GM13976 (cell line): ENCODE data around the gene GSN.

Experiments
- DNase-seq: peaks from one replicate; pipeline ENCODE4 v3.0.0; 2012; ENCODE audit warnings: low spot score
- CTCF ChIP-seq: IDR thresholded peaks from 2 replicates; pipeline ENCODE4 v1.5.1; 2012; ENCODE audit warnings: borderline replicate concordance, mild to moderate bottlenecking; ENCODE audit not compliant: insufficient read depth; ENCODE audit errors: extremely low read depth, missing control alignments, control extremely low read depth
- in situ Hi-C: fragments of 300-500 bp; cut with MboI; formaldehyde crosslinking; loops from one replicate; pipeline ENCODE4 v1.12.0; 2022; ENCODE audit warnings: low sequenced_read_pairs, mixed read lengths, inconsistent platforms; ENCODE audit not compliant: unreplicated experiment

The GSN gene

DNA sequence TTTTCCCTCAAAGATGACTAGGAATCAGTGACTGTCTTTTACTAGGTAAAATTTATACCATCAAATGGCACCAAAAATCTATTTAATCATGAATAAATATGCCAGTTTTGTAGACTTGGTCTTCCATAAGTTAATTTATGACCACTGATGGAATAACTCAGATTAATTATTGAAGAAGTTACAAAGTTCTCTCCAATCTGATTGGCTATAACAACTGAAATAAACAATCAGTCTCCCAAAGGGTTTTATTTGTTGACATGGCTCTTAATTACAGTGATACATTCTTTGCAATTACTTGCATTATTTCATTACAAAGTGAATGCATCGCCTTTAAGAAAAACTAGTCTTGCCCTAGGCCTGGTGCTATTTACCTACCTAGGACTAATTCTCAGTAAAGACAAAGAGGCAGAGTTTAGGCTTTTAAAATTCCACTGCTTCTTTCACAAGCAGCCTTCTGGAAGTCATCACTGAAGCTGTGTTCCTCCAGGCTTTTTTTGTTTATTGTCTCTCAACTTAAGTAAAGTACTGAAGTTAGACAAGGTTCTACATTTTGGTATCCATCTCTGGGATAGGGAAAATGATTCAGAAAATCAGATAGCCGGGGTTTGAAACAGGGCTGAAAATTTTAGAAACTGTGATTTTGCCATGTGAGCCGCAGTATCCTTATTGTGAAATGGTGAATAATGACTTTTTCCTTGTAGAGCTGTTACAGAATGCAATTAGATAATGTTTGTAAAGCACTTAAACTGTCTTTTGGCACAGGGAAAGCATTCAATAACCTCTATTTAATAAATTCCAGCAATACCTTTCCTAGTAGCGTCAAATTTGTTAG lies 99.6 kb downstream of the GSN start:
- no peak for TF ChIP-seq CTCF
- in situ Hi-C loops: no loop called here
- no peak for DNase-seq

DNA sequence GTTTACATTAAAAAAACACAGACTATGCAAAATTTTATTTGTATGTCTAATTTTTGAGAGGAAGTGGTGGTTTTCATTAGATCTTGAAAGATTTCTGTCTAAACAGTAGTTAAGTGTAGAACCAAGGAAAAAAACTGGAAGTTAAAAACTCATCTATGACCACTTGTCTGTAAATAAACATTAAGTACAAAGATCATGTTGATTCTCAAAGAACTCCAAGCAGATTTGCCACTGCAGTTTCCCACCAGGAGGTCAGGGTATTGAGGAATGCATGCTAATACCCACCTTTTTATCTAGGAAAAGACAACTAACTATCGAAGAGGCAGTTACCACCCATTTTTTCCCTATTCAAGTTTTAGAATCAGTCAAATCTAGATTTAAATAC lies 100.2 kb downstream of the GSN start:
- in situ Hi-C loops: no loop called here
- no peak for TF ChIP-seq CTCF
- no peak for DNase-seq

- no peak for TF ChIP-seq CTCF
- DNase-seq: no peak
- in situ Hi-C loops: no loop called here
These were observed 100.8 kb downstream of the GSN start for GRCh38 chr9:121368745-121369144.

DNA sequence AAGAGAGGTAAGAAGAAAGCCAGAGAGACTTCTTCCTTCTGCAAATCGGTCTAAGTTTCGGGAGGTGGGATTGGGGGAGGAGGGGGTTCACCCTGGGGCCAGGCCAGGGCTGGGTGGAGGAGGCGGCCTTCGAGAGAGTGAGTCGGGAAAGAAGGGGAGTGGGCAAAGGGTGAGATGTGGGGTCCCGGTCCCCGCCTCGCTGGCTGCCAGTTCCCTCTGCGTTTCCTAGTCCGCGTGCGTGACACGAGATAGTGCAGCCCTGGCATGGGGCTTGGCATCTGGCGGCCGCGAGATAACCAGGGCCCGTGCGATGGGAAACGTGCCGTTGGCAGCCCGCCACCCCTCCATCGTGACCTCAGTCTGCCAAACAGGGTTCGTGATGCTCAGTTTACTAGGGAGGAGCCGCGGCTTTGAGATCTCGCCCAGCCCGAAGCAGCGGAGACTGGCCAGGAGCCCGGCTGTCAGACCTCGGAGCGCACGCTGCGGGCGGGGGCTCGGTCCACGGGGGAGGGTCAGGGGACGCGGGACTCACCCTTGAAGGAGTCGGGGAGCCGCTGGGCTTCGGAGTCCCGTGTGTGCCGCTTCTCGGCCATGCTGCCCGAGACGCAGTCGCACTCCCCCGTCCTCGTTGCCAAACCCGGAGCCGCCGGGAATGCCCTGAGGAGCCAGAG lies 101.8 kb downstream of the GSN start, which contains the start of gene STOM:
Gene STOM (minus strand): TSS at position 656 of the 671 bp plus-strand sequence. CDS start 63 bp downstream, at position 593.
- TF ChIP-seq CTCF: no peak
- DNase-seq: no peak
- in situ Hi-C loops: loop anchor here (10.0 kb wide), 1 partner anchor 45 kb away; no protein-coding TSS in a partner anchor

DNA sequence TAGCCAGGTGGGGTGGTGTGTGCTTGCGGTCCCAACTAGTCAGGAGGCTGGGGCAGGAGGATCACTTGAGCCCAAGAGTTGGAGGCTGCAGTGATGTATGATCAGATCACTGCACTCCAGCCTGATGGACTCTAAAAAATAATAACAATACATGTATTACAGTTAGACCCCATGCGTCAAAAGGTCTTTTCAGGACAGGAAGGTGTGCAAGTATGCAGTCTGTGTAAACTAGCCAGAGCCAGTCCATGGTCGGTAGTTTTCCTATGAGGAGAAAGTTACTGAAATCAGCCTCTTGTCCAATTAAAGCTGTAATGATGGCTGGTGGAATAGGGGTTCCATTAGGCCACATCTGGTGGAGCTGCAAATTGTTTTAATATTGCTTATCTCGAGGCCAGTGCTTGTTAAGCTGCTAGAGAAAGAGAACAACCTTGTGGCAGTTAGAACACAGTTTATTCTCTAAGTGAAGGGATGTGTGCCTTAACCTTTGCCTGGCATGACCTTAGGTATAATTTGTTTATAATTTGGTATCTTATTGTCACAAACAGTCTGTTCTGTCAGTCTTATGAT lies 103.6 kb downstream of the GSN start:
- TF ChIP-seq CTCF: no peak
- no peak for DNase-seq
- in situ Hi-C loops: loop anchor here (10.0 kb wide), 1 partner anchor 47 kb away; no protein-coding TSS in a partner anchor

DNA sequence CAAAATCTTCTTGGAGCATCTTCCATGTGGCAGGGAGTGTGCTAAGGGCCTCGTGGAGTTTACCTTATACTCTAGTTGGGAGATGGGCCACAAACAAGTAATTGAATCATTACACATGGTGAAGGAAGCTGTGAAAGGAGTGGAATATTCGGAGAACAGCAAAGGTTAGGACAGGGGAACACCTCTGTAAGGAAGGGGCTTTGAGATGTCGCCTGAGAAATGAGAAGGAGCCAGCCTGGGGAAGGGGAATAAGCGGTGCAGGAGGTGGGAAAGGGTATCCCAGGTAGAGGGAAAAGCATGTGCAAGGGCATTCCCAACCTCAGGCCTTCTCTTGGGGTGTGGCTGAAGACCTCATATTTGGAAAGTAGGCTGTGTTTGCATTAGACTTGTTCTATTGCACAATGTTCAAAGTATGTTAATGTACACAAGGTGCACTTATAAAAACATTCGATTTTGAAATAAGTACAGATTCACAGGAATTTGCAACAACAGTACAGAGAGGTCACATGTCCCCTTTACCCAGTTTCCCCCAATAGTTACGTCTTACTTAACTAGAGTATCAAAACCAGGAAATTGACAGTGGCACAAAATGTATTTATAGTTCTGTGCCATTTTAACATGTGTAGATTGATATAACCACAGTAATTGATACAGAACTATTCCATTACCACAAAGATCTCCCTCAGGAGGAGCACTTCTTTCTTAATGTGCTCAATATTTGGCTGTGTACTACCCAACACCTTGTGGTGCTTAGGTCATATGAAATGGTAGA lies 104.5 kb downstream of the GSN start:
- in situ Hi-C loops: loop anchor here (10.0 kb wide), 1 partner anchor 48 kb away; no protein-coding TSS in a partner anchor
- no peak for DNase-seq
- TF ChIP-seq CTCF: no peak
